GM06990 (cell line): Measurements from ENCODE around the gene HSDL1.
A peak's percentile ranks its signal among the peaks of the same experiment; 100 is the strongest.

Experiments
- DNase-seq: peaks from one replicate; pipeline ENCODE4 v3.0.0-alpha.2; 2011; ENCODE audit not compliant: insufficient read length; ENCODE audit errors: extremely low read depth
- H3K27me3 ChIP-seq: replicated peaks from 2 replicates; pipeline ENCODE4 v1.6.0; 2011; ENCODE audit warnings: low read length; ENCODE audit not compliant: control insufficient read depth, insufficient read depth
- H3K36me3 ChIP-seq: 2 replicates; pipeline ENCODE4 v1.5.1; 2011; ENCODE audit warnings: low read length; ENCODE audit not compliant: control insufficient read depth, insufficient read depth
- H3K4me3 ChIP-seq: replicated peaks from 2 replicates; pipeline ENCODE4 v1.5.1; 2011; ENCODE audit warnings: low read depth, mild to moderate bottlenecking, control low read depth, low read length
- CTCF ChIP-seq: IDR thresholded peaks from 2 replicates; pipeline ENCODE4 v1.5.1; 2011; ENCODE audit warnings: low read length, control low read depth, mild to moderate bottlenecking, inconsistent platforms; ENCODE audit not compliant: insufficient read depth, poor library complexity, severe bottlenecking

The HSDL1 gene

GRCh38 chr16:84093879-84094270 is 51.1 kb downstream of the HSDL1 start:
- DNase-seq: no peak
- peaks cover 26% of the 10 kb centered on the region for H3K36me3 ChIP-seq
- H3K4me3 ChIP-seq: no peak overlapping the region
- H3K27me3 ChIP-seq: no peaks in the 10 kb centered on the region
- no peak for TF ChIP-seq CTCF

- no peak for DNase-seq
- Histone ChIP-seq H3K36me3 (peaks cover 29% of the 10 kb centered on the region), H3K4me3 (no peak overlapping the region), H3K27me3 (no peaks in the 10 kb centered on the region)
- no peak for TF ChIP-seq CTCF
Measured at GRCh38 chr16:84093120-84093878, 51.7 kb downstream of the HSDL1 start.

- peaks cover 29% of the 10 kb centered on the region for H3K36me3 ChIP-seq
Measured at GRCh38 chr16:84091460-84091859, 53.5 kb downstream of the HSDL1 start.

GRCh38 chr16:84090211-84090610 is 54.8 kb downstream of the HSDL1 start:
- DNase-seq: no peak
- Histone ChIP-seq H3K36me3 (peaks cover 30% of the 10 kb centered on the region), H3K4me3 (no peak overlapping the region), H3K27me3 (no peaks in the 10 kb centered on the region)
- no peak for TF ChIP-seq CTCF

More at GRCh38 chr16:84091460-84091859, 53.5 kb downstream of the HSDL1 start:
- Histone ChIP-seq H3K4me3 (no peak overlapping the region), H3K27me3 (no peaks in the 10 kb centered on the region)
- no peak for DNase-seq
- no peak for TF ChIP-seq CTCF

GRCh38 chr16:84088695-84089395 is 56.1 kb downstream of the HSDL1 start:
- Histone ChIP-seq H3K4me3 (no peak overlapping the region), H3K27me3 (no peaks in the 10 kb centered on the region), H3K36me3 (peaks cover 29% of the 10 kb centered on the region)
- TF ChIP-seq CTCF: peak; percentile 34
- peak; percentile 61 for DNase-seq
